Measurements from ENCODE around the gene PCK2.

DNA sequence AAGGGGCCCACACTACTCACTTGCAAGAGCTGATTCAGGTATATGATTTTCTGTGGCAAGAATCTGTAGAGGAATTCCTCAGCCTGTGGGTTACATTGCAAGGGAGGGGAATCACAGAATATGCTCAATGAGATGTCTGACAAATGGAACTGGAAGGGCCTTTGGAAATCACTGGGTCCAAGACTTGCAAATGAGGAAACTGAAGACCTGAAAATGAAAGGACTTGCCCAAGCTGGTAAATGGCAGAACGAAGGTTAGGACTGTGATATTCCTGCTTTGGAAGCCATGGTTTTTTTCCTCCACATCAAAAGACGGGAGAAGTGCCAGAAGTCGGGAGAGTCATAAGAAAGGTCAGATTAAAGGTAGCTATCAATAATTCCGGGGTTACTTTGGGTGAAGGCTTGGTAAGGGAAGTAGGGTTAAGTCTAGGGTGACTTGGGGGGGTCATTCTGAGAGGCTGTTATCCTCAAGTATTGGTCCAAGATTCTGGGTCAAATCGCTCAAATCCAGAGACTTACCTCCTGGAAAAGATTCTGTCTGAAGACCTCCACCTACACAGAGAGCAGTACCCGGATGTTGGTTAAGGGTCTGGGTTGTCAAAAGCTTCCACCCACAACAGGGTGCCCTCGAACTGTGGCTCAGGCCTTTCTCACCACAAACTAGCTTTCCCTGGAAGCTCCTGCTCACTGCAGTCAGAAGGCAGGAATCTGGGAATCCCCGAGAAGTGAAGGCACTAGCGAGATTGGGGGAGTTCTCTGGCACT lies 51.8 kb downstream of the PCK2 start:
- TF ChIP-seq CTCF (IDR thresholded peaks at IDR 0.05; ENCODE audit: low read length) (no peak), EZH2 (optimal IDR thresholded peaks at IDR 0.05; ENCODE audit: low read depth, low read length) (no peak), EZH2phosphoT487 (IDR thresholded peaks at IDR 0.05; ENCODE audit: low read length) (no peak)
